ENCODE results near the gene YARS1.

DNA sequence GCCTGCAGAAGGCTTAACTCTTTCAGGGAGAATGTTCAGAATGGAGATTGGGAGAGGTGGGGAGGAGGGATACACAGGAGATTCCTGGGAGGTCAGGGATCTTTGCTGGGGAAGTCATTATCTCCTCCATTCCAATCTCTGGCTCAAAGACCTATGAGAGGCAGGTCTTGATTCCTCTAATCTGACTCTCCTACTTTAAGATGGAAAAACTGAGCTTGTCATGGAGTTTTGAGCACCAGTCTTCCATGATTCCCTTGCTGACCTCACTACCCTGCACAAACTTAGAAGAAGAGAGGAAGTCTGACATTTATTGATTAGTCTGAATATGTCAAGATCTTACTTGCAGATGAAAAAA is 73.1 kb downstream of the YARS1 start:
- TF ChIP-seq CTCF (IDR thresholded peaks at IDR 0.05; ENCODE audit: insufficient read depth, low read depth, low read length) (no peak), EZH2 (IDR thresholded peaks at IDR 0.05; ENCODE audit: insufficient read depth, low read length) (no peak)

Data from astrocyte (in vitro differentiated cells and primary cell).